Panc1 (cell line): ENCODE measurements around the gene UGGT2.

Experiments used
- POLR2AphosphoS5 ChIP-seq: IDR thresholded peaks from 2 replicates; pipeline ENCODE4 v1.6.1; 2012; ENCODE audit warnings: mild to moderate bottlenecking, low read depth, low read length, moderate library complexity
- REST ChIP-seq, 2 experiments: IDR thresholded peaks; 2 replicates each; pipeline ENCODE4 v1.6.1; 2011 to 2012; ENCODE audit warnings: low read depth in 2 of 2, control low read depth in 1 of 2, low read length in 1 of 2, mild to moderate bottlenecking in 1 of 2, moderate library complexity in 1 of 2; ENCODE audit not compliant: insufficient read depth in 1 of 2
- SIN3A ChIP-seq: IDR thresholded peaks from 2 replicates; pipeline ENCODE4 v1.6.1; 2012; ENCODE audit warnings: low read depth, mild to moderate bottlenecking, low read length, moderate library complexity, borderline replicate concordance; ENCODE audit not compliant: insufficient read depth
- TCF7L2 ChIP-seq: IDR thresholded peaks from 2 replicates; pipeline ENCODE4 v1.6.1; 2011; ENCODE audit warnings: mild to moderate bottlenecking, low read depth, low read length, inconsistent platforms
- TF ChIP-seq, protein P1 (sequence below): fragments of 450-650 bp; IDR thresholded peaks from 2 replicates; pipeline ENCODE4 v1.5.1; 2017; ENCODE audit warnings: mild to moderate bottlenecking

DNA sequence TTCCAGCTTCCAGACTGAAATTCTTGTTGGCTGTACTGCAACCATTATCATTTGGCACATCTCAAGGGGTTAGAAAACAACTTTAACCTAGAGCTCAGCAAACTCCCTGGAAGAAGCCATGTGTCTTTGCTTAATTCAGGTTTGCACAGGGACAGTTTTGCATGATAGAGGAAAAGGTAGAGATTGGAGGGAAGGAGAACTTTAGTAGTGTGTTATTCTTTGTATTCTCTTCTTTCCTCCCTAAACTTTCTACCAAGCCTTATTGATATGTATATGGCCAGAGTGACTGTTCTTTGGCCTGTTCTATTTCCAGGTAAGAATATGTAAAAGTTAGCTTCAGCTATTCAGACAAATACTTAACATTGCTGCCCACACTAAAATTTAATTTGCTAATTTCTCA is 53.1 kb downstream of the UGGT2 start:
- TF ChIP-seq, protein P1, sequence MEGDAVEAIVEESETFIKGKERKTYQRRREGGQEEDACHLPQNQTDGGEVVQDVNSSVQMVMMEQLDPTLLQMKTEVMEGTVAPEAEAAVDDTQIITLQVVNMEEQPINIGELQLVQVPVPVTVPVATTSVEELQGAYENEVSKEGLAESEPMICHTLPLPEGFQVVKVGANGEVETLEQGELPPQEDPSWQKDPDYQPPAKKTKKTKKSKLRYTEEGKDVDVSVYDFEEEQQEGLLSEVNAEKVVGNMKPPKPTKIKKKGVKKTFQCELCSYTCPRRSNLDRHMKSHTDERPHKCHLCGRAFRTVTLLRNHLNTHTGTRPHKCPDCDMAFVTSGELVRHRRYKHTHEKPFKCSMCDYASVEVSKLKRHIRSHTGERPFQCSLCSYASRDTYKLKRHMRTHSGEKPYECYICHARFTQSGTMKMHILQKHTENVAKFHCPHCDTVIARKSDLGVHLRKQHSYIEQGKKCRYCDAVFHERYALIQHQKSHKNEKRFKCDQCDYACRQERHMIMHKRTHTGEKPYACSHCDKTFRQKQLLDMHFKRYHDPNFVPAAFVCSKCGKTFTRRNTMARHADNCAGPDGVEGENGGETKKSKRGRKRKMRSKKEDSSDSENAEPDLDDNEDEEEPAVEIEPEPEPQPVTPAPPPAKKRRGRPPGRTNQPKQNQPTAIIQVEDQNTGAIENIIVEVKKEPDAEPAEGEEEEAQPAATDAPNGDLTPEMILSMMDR: no peak
- TF ChIP-seq POLR2AphosphoS5 (no peak), REST (IDR thresholded peaks at IDR 0.05; ENCODE audit: insufficient read depth in 1 of 2, low read depth in 2 of 2, low read length in 1 of 2) (no peak), SIN3A (no peak), TCF7L2 (no peak)
